HS-5 (cell line): ENCODE results near the gene SCT.
"Not testable (repeated sequence)": the region's sequence is repeated elsewhere in the genome, so short reads cannot be mapped to it uniquely, and the experiment has no call there.

Experiments used
- DNase-seq: peaks from one replicate; pipeline ENCODE4 v3.0.0-alpha.2; 2012; ENCODE audit warnings: low read depth

Gene SCT

DNA sequence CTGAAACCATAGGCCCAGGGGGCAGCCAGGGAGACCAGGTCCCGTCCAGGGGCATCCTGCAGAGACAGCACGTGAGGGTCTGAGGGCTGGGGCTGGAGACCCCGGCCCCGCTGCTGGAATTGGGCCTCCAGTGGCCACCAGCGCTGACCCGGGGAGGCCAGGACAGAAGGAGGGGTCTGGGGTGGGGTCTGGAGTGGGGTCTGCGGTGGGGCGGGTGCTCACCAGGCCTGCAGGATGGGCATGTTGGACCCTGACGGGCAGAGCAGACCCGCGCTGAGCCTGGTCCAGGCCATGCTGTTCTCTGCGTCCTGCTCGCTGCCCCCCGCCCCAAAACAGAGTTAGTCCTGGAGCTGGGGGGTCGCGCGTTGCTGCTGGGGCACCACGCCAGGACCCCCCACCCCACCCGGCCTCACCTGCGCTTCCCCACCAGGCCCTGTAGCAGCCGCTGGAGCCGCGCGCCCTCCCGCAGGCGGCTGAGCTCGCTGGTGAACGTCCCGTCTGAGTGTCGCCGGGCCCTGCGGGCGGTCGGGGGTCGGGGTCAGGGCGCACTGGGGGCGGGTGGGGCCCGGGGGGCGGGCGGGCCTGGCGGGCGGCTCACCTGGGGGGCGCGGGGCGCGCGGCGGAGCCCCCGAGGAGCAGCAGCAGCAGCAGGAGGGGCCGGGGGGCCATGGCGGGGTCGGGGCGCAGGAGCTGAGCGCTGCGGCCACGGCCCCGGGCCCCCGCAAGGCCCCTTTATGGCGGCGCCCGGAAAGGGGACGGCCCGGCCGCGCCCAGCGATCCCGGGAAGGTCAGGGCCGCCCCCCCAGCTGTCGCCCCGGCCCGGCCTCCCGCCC lies at the start of gene SCT:
Gene SCT, minus strand, starts transcription at position 707 of the 833 bp plus-strand sequence. Its CDS starts 38 bp downstream, at position 669.
- DNase-seq, result no peak

- DNase-seq, result no peak
These were observed 47.4 kb upstream of the SCT start for GRCh38 chr11:674406-674805.

DNA sequence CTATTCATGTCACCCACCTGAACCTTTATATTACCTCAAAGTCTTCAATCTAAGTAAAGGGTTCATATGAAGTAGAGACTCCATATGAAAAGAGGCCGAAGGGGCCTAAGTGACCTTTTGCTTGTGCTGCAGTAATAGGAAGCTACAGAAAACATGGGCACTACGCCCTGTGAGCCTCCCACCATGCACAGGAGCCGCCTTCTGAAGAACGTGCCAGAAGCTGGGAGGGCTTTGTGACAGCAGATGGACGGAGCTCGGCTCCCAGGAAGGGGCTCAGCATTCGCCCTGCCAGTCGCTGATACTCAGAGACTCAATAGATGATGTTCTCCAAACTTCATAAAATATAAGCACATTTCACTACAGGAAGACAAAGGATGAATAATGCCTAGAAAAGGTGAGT lies 46.9 kb upstream of the SCT start:
- DNase-seq, result no peak

GRCh38 chr11:665704-666281 lies 38.8 kb upstream of the SCT start:
- no peak for DNase-seq

- no peak for DNase-seq
These were observed 38.2 kb upstream of the SCT start for GRCh38 chr11:665062-665703.

DNA sequence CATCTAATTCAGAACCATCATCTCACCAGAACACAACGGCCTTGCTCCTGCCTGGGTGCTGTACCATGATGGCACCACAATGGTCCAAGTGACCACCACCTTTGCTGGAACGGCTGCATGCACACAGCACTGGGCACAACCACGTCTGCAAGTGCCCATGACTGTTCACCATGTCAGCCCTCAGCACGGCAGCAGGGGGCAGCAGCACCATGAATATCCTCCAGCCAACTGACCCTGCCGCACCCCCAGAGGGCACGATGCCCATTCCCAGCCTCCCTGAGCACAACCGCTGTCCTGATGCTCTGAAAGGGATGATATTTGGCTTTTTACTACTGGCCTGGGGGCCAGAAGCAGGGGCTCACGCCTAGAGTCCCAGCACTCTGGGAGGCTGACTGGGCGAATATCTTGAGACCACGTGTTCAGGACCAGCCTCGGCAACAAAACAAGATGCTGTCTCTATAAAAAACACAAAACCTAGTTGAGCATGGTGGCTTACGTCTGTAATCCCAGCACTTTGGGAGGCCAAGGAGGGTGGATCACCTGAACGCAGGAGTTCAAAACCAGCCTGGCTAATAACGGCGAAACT lies 35.8 kb upstream of the SCT start:
- no peak for DNase-seq

DNA sequence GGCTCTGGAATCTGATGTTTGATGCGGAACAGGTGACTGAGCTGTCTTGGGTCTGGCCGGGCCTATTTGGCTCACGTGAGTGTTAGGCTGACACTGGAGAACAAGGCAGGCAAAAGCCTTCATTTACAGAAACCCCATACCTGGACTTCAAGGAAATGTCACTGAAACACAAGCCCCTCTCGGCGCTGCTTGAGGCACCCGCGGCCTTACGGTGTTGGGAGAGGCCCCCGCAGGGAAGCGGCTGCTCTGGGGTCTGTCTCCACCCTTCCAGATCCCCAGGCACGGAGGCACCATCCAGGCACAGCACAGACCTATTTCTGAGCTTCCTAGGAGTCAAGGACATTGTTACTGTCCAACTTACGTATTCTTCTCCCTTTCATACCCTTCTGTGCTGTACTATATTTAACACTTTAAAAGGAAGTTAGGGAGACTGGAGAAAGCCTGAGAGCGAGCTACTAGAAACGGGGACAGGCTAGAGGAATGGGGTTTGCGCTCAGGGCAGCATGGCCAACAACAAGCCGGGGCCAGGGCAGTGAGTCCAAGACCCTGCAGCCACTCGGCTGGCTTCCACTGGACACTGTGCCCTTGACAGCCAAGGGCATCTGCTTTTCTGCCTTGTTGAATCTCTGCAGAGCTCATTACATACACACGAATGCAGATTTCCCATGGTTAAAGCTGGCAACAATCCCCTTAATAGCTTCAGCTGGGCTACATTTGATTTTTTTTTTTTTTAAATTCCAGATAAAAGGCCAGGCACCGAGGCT lies 33.9 kb upstream of the SCT start:
- no peak for DNase-seq

- DNase-seq, result no peak
These were observed 33.3 kb upstream of the SCT start for GRCh38 chr11:660281-660680.

- DNase-seq, result no peak
These were observed 32.6 kb upstream of the SCT start for GRCh38 chr11:659532-660085.

DNA sequence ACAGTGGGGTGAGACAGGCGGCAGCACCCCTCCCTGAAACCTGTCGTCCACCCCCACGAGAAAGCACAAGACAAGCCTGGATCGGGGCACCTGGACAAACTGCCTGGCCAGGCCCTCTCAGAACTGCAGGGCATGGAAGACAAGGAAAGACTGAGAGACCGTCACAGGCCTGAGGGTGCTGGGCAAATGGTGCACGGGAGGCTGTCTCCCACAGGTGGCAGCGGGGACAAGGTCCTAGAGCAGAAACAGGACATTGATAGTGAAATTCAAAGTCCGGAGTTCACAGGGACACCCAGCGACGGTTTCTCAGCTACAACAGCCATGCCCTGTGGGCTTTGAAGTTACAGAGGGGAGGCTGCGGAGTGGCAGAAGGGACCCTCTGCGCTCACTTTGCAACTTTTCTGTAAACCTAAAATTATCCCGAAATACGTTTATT lies 30.7 kb upstream of the SCT start:
- DNase-seq, result no peak

- DNase-seq, result no peak
These were observed 29.9 kb upstream of the SCT start for GRCh38 chr11:656866-657265.

DNA sequence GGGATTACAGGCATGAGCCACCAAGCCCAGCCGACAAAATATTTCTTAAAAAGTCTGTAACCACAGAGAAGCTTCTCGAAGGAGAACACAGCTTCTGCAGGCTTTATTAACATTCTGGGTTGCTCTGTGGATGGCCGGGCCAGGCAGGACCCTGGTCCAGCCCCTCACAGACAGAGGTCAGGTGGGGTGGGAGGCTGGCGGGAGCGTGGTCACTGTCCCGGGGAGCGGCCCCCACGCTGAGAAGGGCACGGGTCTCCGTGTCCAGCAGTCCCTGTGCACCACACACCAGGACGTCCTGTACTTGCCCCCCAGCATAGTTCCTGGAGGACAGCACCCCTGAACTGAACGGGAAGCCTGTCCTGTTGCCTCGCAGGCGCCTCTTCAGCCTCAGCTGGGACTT lies 29.4 kb upstream of the SCT start:
- no peak for DNase-seq

GRCh38 chr11:655036-655726 lies 28.2 kb upstream of the SCT start:
- DNase-seq, result no peak

DNA sequence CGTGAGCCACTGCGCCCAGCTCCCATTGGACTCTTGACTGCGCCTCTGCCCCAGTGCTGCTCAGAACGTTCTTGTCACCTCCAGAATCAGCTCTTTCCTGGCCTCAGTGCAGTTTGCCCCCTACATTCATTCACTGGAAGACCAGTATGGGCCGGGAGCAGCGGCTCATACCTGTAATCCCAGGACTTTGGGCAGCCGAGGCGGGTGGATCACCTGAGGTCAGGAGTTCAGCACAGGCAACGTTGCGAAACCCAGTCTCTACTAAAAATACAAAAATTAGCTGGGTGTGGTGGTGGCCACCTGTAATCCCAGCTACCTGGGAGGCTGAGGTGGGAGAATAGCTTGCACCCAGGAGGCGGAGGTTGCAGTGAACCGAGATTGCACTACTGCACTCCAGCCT lies 27.5 kb upstream of the SCT start:
- DNase-seq, result not testable (repeated sequence)

- DNase-seq, result no peak
These were observed 26.9 kb upstream of the SCT start for GRCh38 chr11:653837-654236.

GRCh38 chr11:653136-653535 lies 26.2 kb upstream of the SCT start:
- DNase-seq, result not testable (repeated sequence)

DNA sequence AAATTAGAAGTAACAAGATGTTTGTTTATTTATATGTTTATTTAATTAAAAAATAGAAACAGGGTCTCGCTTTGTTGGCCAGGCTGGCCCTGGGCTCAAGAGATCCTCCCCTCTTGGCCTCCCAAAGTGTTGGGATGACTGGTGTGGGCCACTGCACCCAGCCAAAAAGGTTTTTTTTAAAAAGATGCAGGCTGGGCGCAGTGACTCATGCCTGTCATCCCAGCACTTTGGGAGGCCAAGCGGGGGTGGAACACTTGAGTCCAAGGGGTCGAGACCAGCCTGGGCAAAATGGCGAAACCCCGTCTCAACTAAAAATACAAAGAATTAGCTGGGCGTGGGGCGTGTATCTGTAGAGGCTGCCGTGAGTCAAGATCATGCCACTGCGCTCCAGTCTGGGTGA lies 23.5 kb upstream of the SCT start:
- no peak for DNase-seq

DNA sequence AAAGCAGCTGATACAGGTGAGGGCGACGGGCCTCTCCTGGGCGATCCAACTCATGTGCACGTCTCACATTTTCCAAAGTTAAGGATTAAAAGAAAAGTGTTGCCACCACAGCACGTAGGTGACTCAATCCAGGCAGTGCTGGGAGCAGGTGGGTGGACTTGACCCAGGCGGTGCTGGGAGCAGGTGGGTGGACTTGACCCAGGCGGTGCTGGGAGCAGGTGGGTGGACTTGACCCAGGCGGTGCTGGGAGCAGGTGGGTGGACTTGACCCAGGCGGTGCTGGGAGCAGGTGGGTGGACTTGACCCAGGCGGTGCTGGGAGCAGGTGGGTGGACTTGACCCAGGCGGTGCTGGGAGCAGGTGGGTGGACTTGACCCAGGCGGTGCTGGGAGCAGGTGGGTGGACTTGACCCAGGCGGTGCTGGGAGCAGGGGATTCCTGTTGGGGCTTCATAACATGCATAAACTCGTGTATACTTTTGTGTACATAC lies 20.7 kb upstream of the SCT start:
- not testable (repeated sequence) for DNase-seq

DNA sequence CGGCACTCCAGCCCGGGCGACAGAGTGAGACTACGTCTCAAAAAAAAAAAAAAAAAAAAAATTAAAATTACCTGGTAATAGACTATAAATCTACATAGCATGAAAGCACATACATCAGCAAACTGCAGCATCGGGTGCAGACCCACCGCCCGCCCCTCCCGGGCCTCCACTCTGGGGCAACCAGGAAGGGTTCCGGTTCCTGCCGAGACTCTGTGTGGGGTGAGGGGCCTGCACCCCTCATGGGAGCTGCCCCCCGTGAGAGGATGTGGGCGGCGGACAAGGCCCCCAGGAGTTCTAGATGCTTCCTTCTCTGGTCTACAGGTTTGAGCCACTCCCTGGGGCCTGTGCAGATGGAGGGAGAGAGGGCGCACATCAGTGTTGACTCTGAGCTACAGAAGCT lies 19.2 kb upstream of the SCT start:
- no peak for DNase-seq

DNA sequence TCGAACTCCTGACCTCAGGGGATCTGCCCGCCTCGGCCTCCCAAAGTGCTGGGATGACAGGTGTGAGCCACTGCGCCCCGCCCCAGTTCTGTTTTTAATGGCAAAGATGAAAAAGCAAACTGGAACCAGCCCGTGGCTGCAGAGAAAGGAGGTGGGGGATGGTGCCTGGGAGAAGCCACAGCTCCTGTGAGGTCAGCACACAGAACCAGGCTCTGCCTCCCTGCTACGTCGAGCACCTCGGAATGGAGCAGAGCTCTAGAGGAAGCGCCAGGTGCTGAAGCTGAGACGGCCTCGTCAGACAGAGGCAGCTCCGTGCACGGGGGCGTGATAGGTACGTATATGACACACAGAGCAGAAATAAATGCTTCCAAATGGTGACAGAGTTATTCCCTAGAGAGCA lies 18.6 kb upstream of the SCT start:
- no peak for DNase-seq
